D721Med (cell line): ENCODE measurements around the gene ARFGEF2.

ENCODE experiments used
- DNase-seq: peaks from one replicate; pipeline ENCODE4 v3.0.0; 2011; ENCODE audit warnings: low spot score; ENCODE audit not compliant: insufficient read length
- FAIRE-seq: peaks from 2 replicates; lab custom pipeline; 2011; peaks lifted over from hg19 to GRCh38; lab: Jason Lieb, UNC
- CTCF ChIP-seq: IDR thresholded peaks from 2 replicates; pipeline ENCODE4 v1.5.1; 2012; ENCODE audit warnings: mild to moderate bottlenecking, control low read depth; ENCODE audit not compliant: insufficient read depth; ENCODE audit errors: missing control alignments

Gene ARFGEF2

GRCh38 chr20:48957053-48957481 is 35.6 kb downstream of the ARFGEF2 start:
- no peak for DNase-seq
- TF ChIP-seq CTCF = no peak
- FAIRE-seq = no peak

- FAIRE-seq = no peak
- TF ChIP-seq CTCF = no peak
- no peak for DNase-seq
Measured at GRCh38 chr20:48957533-48957932, 36.0 kb downstream of the ARFGEF2 start.

- no peak for FAIRE-seq
- no peak for DNase-seq
- no peak for TF ChIP-seq CTCF
Measured at GRCh38 chr20:48958743-48959142, 37.2 kb downstream of the ARFGEF2 start.

- TF ChIP-seq CTCF = no peak
- FAIRE-seq = no peak
- no peak for DNase-seq
Measured at GRCh38 chr20:48959899-48960550, 38.5 kb downstream of the ARFGEF2 start.

- FAIRE-seq (no peak), DNase-seq (no peak)
- no peak for TF ChIP-seq CTCF
Measured at GRCh38 chr20:48962421-48962820, 40.9 kb downstream of the ARFGEF2 start.

GRCh38 chr20:48962976-48963771 is 41.7 kb downstream of the ARFGEF2 start:
- no peak for FAIRE-seq
- no peak for DNase-seq
- no peak for TF ChIP-seq CTCF
